ENCODE data around the gene PAK1. TPM values are rescaled to one million over a fixed set of nuclear protein-coding genes. Genes with fewer than 3 reads are reported as not detected.
A peak's percentile ranks its signal among the peaks of the same experiment; 100 is the strongest.
"Not testable (repeated sequence)": the region's sequence is repeated elsewhere in the genome, so short reads cannot be mapped to it uniquely, and the experiment has no call there.

The PAK1 gene
- 102 TPM for polyA plus RNA-seq (ENCODE audit: insufficient read length)
- long read RNA-seq, donor 1, transcript PAK1-202 (15 exons, 3,737 nt): major isoform, 6 of 31 reads
- long read RNA-seq, donor 1, partial matches to known transcripts: 24 of 31 reads
- long read RNA-seq, donor 1, other reads (novel, unspliced or antisense): 0 of 31 reads
- long read RNA-seq, donor 2, transcript PAK1-202 (15 exons, 3,737 nt): major isoform, 6 of 8 reads
- long read RNA-seq, donor 2, partial matches to known transcripts: 0 of 8 reads
- long read RNA-seq, donor 2, other reads (novel, unspliced or antisense): 0 of 8 reads
- long read RNA-seq, donor 3, partial matches to known transcripts: 7 of 11 reads
- long read RNA-seq, donor 3, other reads (novel, unspliced or antisense): 0 of 11 reads
- long read RNA-seq, donor 4: 0 reads
- long read RNA-seq, donor 5, partial matches to known transcripts: 7 of 11 reads
- long read RNA-seq, donor 5, other reads (novel, unspliced or antisense): 0 of 11 reads
- long read RNA-seq, donor 6, partial matches to known transcripts: 8 of 14 reads
- long read RNA-seq, donor 6, other reads (novel, unspliced or antisense): 0 of 14 reads
- long read RNA-seq, donor 7, partial matches to known transcripts: 29 of 33 reads
- long read RNA-seq, donor 7, other reads (novel, unspliced or antisense): 0 of 33 reads
- long read RNA-seq, donor 8, partial matches to known transcripts: 0 of 2 reads
- long read RNA-seq, donor 8, other reads (novel, unspliced or antisense): 0 of 2 reads

- DNase-seq: peak; percentile 93
Observed at GRCh38 chr11:77473801-77474683, at the start of gene PAK1. TSS of gene PAK1 (minus strand) at chr11:77474094. CDS start at chr11:77392520, 81,574 bp downstream.

- DNase-seq: no peak
Observed at GRCh38 chr11:77522215-77522614, 48.3 kb upstream of the PAK1 start.

- no peak for DNase-seq
Observed at GRCh38 chr11:77519847-77520246, 46.0 kb upstream of the PAK1 start.

- DNase-seq: no peak
Observed at GRCh38 chr11:77518471-77518870, 44.6 kb upstream of the PAK1 start.

- DNase-seq: no peak
Observed at GRCh38 chr11:77517753-77518152, 43.9 kb upstream of the PAK1 start.

- no peak for DNase-seq
Observed at GRCh38 chr11:77517226-77517625, 43.3 kb upstream of the PAK1 start.

GRCh38 chr11:77515483-77515882 is 41.6 kb upstream of the PAK1 start:
- no peak for DNase-seq

GRCh38 chr11:77515063-77515462 is 41.2 kb upstream of the PAK1 start:
- no peak for DNase-seq

- no peak for DNase-seq
Observed at GRCh38 chr11:77512092-77512491, 38.2 kb upstream of the PAK1 start.

- no peak for DNase-seq
Observed at GRCh38 chr11:77510851-77511250, 37.0 kb upstream of the PAK1 start.

GRCh38 chr11:77510095-77510494 is 36.2 kb upstream of the PAK1 start:
- no peak for DNase-seq

GRCh38 chr11:77508019-77508418 is 34.1 kb upstream of the PAK1 start:
- DNase-seq: no peak

- no peak for DNase-seq
Observed at GRCh38 chr11:77506857-77507256, 33.0 kb upstream of the PAK1 start.

- DNase-seq: no peak
Observed at GRCh38 chr11:77505956-77506355, 32.1 kb upstream of the PAK1 start.

GRCh38 chr11:77503006-77503405 is 29.1 kb upstream of the PAK1 start:
- no peak for DNase-seq

GRCh38 chr11:77502346-77502905 is 28.5 kb upstream of the PAK1 start:
- DNase-seq: no peak

- no peak for DNase-seq
Observed at GRCh38 chr11:77501758-77502157, 27.9 kb upstream of the PAK1 start.

GRCh38 chr11:77497368-77497767 is 23.5 kb upstream of the PAK1 start:
- DNase-seq: no peak

GRCh38 chr11:77495526-77495925 is 21.6 kb upstream of the PAK1 start:
- DNase-seq: no peak

GRCh38 chr11:77490035-77490434 is 16.1 kb upstream of the PAK1 start:
- DNase-seq: not testable (repeated sequence)

GRCh38 chr11:77487790-77488189 is 13.9 kb upstream of the PAK1 start:
- no peak for DNase-seq

- no peak for DNase-seq
Observed at GRCh38 chr11:77479746-77480352, 6.0 kb upstream of the PAK1 start.
